HAP-1 (cell line): ENCODE measurements around the gene LRRC28.
"Not testable (repeated sequence)": the region's sequence is repeated elsewhere in the genome, so short reads cannot be mapped to it uniquely, and the experiment has no call there.

ENCODE experiments used
- DNase-seq, 2 experiments: peaks; one replicate each; pipeline ENCODE4 v3.0.0-alpha.2; 2016 to 2020; ENCODE audit warnings: low spot score in 2 of 2
- H3K27me3 ChIP-seq: fragments of 250-450 bp; sonication (Bioruptor Pico); 2 replicates; pipeline ENCODE4 v1.5.1; 2020; ENCODE audit warnings: low read depth, mild to moderate bottlenecking, moderate library complexity
- H3K36me3 ChIP-seq: fragments of 250-450 bp; sonication (Bioruptor Pico); replicated peaks from 2 replicates; pipeline ENCODE4 v1.5.1; 2020; ENCODE audit warnings: mild to moderate bottlenecking
- H3K4me1 ChIP-seq: fragments of 250-450 bp; sonication (Bioruptor Pico); 2 replicates; pipeline ENCODE4 v1.5.1; 2020; ENCODE audit warnings: mild to moderate bottlenecking
- H3K4me3 ChIP-seq: fragments of 250-450 bp; sonication (Bioruptor Pico); 2 replicates; pipeline ENCODE4 v1.5.1; 2020; ENCODE audit warnings: mild to moderate bottlenecking, moderate library complexity
- H3K9me3 ChIP-seq: fragments of 250-450 bp; sonication (Bioruptor Pico); 2 replicates; pipeline ENCODE4 v1.5.1; 2020; ENCODE audit warnings: mild to moderate bottlenecking, moderate library complexity
- in situ Hi-C: fragments of 300-500 bp; cut with MboI; formaldehyde crosslinking; loops from 3 replicates; pipeline ENCODE4 v1.14.3; 2020; ENCODE audit warnings: low sequenced_read_pairs, inconsistent platforms, mixed read lengths

Gene LRRC28

DNA sequence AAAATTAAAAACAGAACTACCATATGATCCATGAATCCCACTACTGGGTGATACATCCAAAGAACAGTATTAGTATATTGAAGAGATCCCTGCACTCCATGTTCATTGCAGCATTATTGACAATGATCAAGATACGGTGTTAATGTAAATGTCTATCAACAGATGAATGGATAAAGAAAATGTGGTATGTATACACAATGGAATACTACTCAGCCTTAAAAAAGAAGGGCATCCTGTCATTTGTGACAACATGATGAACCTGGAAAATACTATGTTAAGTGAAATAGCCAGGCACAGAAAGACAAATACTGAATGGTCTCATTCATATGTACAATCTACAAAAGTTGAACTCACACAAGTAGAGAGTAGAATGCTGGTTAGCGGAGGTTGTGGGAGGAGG is 18.5 kb upstream of the LRRC28 start:
- in situ Hi-C loops = no loop called here
- Histone ChIP-seq H3K4me1 (no peaks in the 10 kb centered on the region), H3K4me3 (no peak overlapping the region), H3K36me3 (no peaks in the 10 kb centered on the region), H3K27me3 (no peaks in the 10 kb centered on the region), H3K9me3 (no peaks in the 10 kb centered on the region)
- DNase-seq = no peak

- H3K27me3 ChIP-seq, H3K4me1 ChIP-seq, H3K9me3 ChIP-seq, H3K36me3 ChIP-seq, H3K4me3 ChIP-seq, DNase-seq, in situ Hi-C loops: not testable (repeated sequence)
Observed at GRCh38 chr15:99234160-99234559, 17.1 kb upstream of the LRRC28 start.

GRCh38 chr15:99238849-99239248 is 12.4 kb upstream of the LRRC28 start:
- H3K36me3 ChIP-seq = no peaks in the 10 kb centered on the region
- in situ Hi-C loops = no loop called here
- H3K27me3 ChIP-seq = no peaks in the 10 kb centered on the region
- no peaks in the 10 kb centered on the region for H3K4me1 ChIP-seq
- no peaks in the 10 kb centered on the region for H3K9me3 ChIP-seq
- H3K4me3 ChIP-seq = no peak overlapping the region
- no peak for DNase-seq

- no peak for DNase-seq
- no peak overlapping the region for H3K4me3 ChIP-seq
- H3K9me3 ChIP-seq = no peaks in the 10 kb centered on the region
- no peaks in the 10 kb centered on the region for H3K27me3 ChIP-seq
- in situ Hi-C loops = no loop called here
- no peaks in the 10 kb centered on the region for H3K36me3 ChIP-seq
- H3K4me1 ChIP-seq = no peaks in the 10 kb centered on the region
Observed at GRCh38 chr15:99239545-99240198, 11.6 kb upstream of the LRRC28 start.

- DNase-seq = no peak
- in situ Hi-C loops = no loop called here
- H3K4me1 ChIP-seq = no peaks in the 10 kb centered on the region
- H3K9me3 ChIP-seq = no peaks in the 10 kb centered on the region
- H3K27me3 ChIP-seq = no peaks in the 10 kb centered on the region
- no peak overlapping the region for H3K4me3 ChIP-seq
- H3K36me3 ChIP-seq = no peaks in the 10 kb centered on the region
Observed at GRCh38 chr15:99241752-99242151, 9.5 kb upstream of the LRRC28 start.

GRCh38 chr15:99244306-99244705 is 7.0 kb upstream of the LRRC28 start:
- H3K4me3 ChIP-seq = no peak overlapping the region
- DNase-seq = no peak
- in situ Hi-C loops = no loop called here
- no peaks in the 10 kb centered on the region for H3K36me3 ChIP-seq
- H3K27me3 ChIP-seq = no peaks in the 10 kb centered on the region
- H3K9me3 ChIP-seq = no peaks in the 10 kb centered on the region
- no peaks in the 10 kb centered on the region for H3K4me1 ChIP-seq

- in situ Hi-C loops = no loop called here
Observed at GRCh38 chr15:99247062-99247461, 4.2 kb upstream of the LRRC28 start.

GRCh38 chr15:99248000-99248715 is 3.1 kb upstream of the LRRC28 start:
- in situ Hi-C loops = no loop called here
- Histone ChIP-seq H3K36me3 (no peaks in the 10 kb centered on the region), H3K4me1 (peaks cover 3% of the 10 kb centered on the region; the same call in 1 of the 2 replicates), H3K4me3 (no peak overlapping the region), H3K27me3 (no peaks in the 10 kb centered on the region), H3K9me3 (no peaks in the 10 kb centered on the region)
- no peak for DNase-seq

More at GRCh38 chr15:99247062-99247461, 4.2 kb upstream of the LRRC28 start:
- H3K4me3 ChIP-seq = no peak overlapping the region
- H3K4me1 ChIP-seq = peaks cover 3% of the 10 kb centered on the region; the same call in 1 of the 2 replicates
- no peaks in the 10 kb centered on the region for H3K9me3 ChIP-seq
- H3K27me3 ChIP-seq = no peaks in the 10 kb centered on the region
- no peaks in the 10 kb centered on the region for H3K36me3 ChIP-seq
- no peak for DNase-seq

DNA sequence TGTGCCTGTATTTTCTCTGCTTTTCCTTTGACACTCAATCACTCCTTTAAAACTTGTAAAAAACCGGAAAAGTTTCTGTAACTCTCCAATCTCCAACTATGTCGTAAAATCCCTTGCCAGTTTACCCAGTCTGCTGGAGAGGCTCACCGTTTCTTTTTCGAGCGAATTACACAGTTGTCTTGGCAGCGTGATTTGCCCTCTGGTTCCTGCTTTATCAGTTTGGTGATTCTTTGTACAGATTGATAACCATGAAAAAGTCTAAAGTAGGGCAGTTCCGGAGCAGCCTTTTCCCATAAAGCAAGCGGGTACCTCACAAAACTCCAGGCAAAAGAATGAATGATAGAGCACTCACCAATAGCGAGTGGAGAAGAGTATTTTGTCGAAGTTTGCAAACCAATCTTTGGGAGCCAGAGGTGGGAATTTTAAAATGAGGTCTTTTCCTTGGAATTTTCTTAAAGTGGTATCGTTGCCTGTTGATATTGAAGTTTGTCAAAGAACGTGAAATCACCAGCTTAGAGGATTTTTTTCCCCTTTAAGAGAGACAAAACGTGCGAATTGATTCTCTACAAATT is 1.9 kb upstream of the LRRC28 start, which contains the start of gene TTC23:
Gene TTC23 (minus strand): TSS at position 312 of the 572 bp plus-strand sequence. CDS start 20,869 bp downstream, outside the sequence.
- DNase-seq = no peak
- Histone ChIP-seq H3K9me3 (no peaks in the 10 kb centered on the region), H3K4me1 (peaks cover 3% of the 10 kb centered on the region; the same call in 1 of the 2 replicates), H3K27me3 (no peaks in the 10 kb centered on the region), H3K4me3 (peak within 1 kb of the TSS; percentile 80), H3K36me3 (no peaks in the 10 kb centered on the region)
- in situ Hi-C loops = no loop called here

DNA sequence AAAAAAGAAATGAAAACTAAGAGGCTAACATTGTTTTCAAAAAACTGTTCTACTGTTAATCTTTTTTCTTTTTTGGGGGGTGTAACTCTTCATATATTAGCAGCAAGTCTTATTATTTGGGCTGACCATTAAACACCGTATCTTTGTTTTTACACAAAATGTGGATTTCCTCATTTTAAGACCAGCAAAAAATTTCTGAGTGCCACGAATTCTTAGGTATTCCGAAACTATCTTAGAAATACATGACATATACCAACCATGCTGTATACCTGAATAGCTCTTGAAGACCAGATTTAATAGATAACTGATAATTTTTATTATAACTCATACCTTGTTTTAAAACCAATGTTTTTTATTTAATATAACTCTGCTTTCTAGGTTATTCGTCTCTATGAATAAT is 1.3 kb upstream of the LRRC28 start:
- Histone ChIP-seq H3K4me1 (peaks cover 3% of the 10 kb centered on the region; the same call in 1 of the 2 replicates), H3K27me3 (no peaks in the 10 kb centered on the region), H3K36me3 (no peaks in the 10 kb centered on the region), H3K4me3 (no peak overlapping the region; the same call in 1 of the 2 replicates), H3K9me3 (no peaks in the 10 kb centered on the region)
- in situ Hi-C loops = loop anchor here (25.0 kb wide), 1 partner anchor 662 kb away; no protein-coding TSS in a partner anchor
- DNase-seq = no peak

- Histone ChIP-seq H3K27me3 (no peaks in the 10 kb centered on the region), H3K9me3 (no peaks in the 10 kb centered on the region), H3K4me3 (peak overlapping the region; percentile 80), H3K36me3 (no peaks in the 10 kb centered on the region), H3K4me1 (peaks cover 3% of the 10 kb centered on the region; the same call in 1 of the 2 replicates)
- in situ Hi-C loops = loop anchor here (25.0 kb wide), 1 partner anchor 662 kb away; no protein-coding TSS in a partner anchor
- DNase-seq = no peak
Observed at GRCh38 chr15:99250494-99250856, 806 bp upstream of the LRRC28 start.

DNA sequence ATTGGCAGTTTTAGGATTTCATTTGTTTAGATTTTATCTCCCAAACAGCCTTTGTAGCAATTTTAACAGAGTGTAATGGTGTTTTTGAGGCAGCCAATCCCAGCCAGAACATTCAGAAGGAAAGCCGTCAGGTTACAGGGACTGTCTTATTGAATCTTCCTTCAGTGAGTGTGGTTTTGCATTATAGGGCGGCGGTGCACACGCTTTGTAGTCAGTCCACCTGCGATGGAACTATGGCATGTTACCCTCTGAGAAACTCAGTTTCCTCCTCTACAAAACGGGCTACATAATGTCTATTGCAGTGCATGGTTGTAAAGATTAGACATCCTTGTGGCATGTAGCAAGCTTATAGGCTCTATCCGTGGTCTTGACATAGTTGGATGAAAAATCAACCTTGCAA is 1.0 kb downstream of the LRRC28 start:
- no peaks in the 10 kb centered on the region for H3K27me3 ChIP-seq
- no peaks in the 10 kb centered on the region for H3K9me3 ChIP-seq
- in situ Hi-C loops = loop anchor here (25.0 kb wide), 1 partner anchor 660 kb away; no protein-coding TSS in a partner anchor
- H3K4me1 ChIP-seq = peaks cover 3% of the 10 kb centered on the region; the same call in 1 of the 2 replicates
- no peak for DNase-seq
- no peaks in the 10 kb centered on the region for H3K36me3 ChIP-seq
- H3K4me3 ChIP-seq = peak overlapping the region; percentile 80

GRCh38 chr15:99253381-99254090 is 2.3 kb downstream of the LRRC28 start:
- in situ Hi-C loops = loop anchor here (25.0 kb wide), 1 partner anchor 659 kb away; no protein-coding TSS in a partner anchor
- DNase-seq = no peak

More at GRCh38 chr15:99253381-99254090, 2.3 kb downstream of the LRRC28 start:
- no peaks in the 10 kb centered on the region for H3K36me3 ChIP-seq
- H3K27me3 ChIP-seq = no peaks in the 10 kb centered on the region
- no peaks in the 10 kb centered on the region for H3K9me3 ChIP-seq
- peaks cover 3% of the 10 kb centered on the region; the same call in 1 of the 2 replicates for H3K4me1 ChIP-seq
- no peak overlapping the region for H3K4me3 ChIP-seq
